CD14-positive monocyte (primary cell): ENCODE results near the gene TMEM120B. TPM values are rescaled to one million over a fixed set of nuclear protein-coding genes. Genes with fewer than 3 reads are reported as not detected.
A peak's percentile ranks its signal among the peaks of the same experiment; 100 is the strongest.

Experiments used
- DNase-seq, 3 donors: peaks; one replicate each; pipeline ENCODE4 v3.0.0-alpha.2; 2011 to 2022
- H2AFZ ChIP-seq: 2 replicates; pipeline ENCODE4 v1.6.0; 2012; ENCODE audit warnings: mild to moderate bottlenecking, low read depth, low read length, inconsistent platforms; ENCODE audit not compliant: insufficient read depth, poor library complexity, severe bottlenecking
- H3K27ac ChIP-seq, 2 donors: 1 replicate in 1 of 2; 2 replicates in 1 of 2; pipeline ENCODE4 v1.5.1; 2012 to 2013; ENCODE audit warnings: low read length in 2 of 2, control low read depth in 1 of 2, inconsistent platforms in 1 of 2, low read depth in 1 of 2, mild to moderate bottlenecking in 1 of 2
- H3K27me3 ChIP-seq, 2 donors: one replicate each; pipeline versions ENCODE4 v1.6.0 to v1.6.1; 2011 to 2013; ENCODE audit warnings: low read length in 2 of 2; ENCODE audit not compliant: control insufficient read depth in 2 of 2, insufficient read depth in 2 of 2
- H3K36me3 ChIP-seq, 2 donors: replicated peaks in 1 of 2; 1 replicate in 1 of 2; 2 replicates in 1 of 2; pipeline versions ENCODE4 v1.5.1 to v1.6.1; 2012 to 2013; ENCODE audit warnings: low read length in 2 of 2, control low read depth in 1 of 2, inconsistent platforms in 1 of 2, mild to moderate bottlenecking in 1 of 2; ENCODE audit not compliant: insufficient read depth in 2 of 2, control insufficient read depth in 1 of 2
- H3K4me1 ChIP-seq, 2 donors: 1 replicate in 1 of 2; 2 replicates in 1 of 2; pipeline versions ENCODE4 v1.5.1 to v1.6.1; 2012 to 2013; ENCODE audit warnings: low read length in 2 of 2, control low read depth in 1 of 2, inconsistent platforms in 1 of 2, mild to moderate bottlenecking in 1 of 2, moderate library complexity in 1 of 2; ENCODE audit not compliant: insufficient read depth in 2 of 2, control insufficient read depth in 1 of 2
- H3K4me2 ChIP-seq: replicated peaks from 2 replicates; pipeline ENCODE3; 2012; ENCODE audit warnings: low read length, moderate library complexity, mild to moderate bottlenecking; ENCODE audit not compliant: poor library complexity, severe bottlenecking; ENCODE audit errors: extremely low read depth
- H3K4me3 ChIP-seq, 3 experiments: fragments of 200-600 bp in 1 of 3; sonication (generic) in 1 of 3; replicated peaks in 1 of 3; 1 replicate in 2 of 3; 2 replicates in 1 of 3; pipeline ENCODE4 v1.5.1; 2011 to 2013; ENCODE audit warnings: low read length in 3 of 3, mild to moderate bottlenecking in 3 of 3, control low read depth in 2 of 3, low read depth in 2 of 3, inconsistent platforms in 1 of 3, moderate library complexity in 1 of 3
- H3K79me2 ChIP-seq: 2 replicates; pipeline ENCODE4 v1.6.0; 2012; ENCODE audit warnings: mild to moderate bottlenecking, control low read depth, inconsistent platforms, low read length, moderate library complexity; ENCODE audit not compliant: insufficient read depth
- H3K9ac ChIP-seq: 2 replicates; pipeline ENCODE4 v1.6.0; 2017; ENCODE audit warnings: low read length, mild to moderate bottlenecking; ENCODE audit not compliant: insufficient read depth, poor library complexity, severe bottlenecking
- H3K9me3 ChIP-seq, 2 donors: replicated peaks in 1 of 2; 1 replicate in 1 of 2; 2 replicates in 1 of 2; pipeline versions ENCODE4 v1.5.1 to v1.6.1; 2012 to 2013; ENCODE audit warnings: low read length in 2 of 2, control low read depth in 1 of 2; ENCODE audit not compliant: control insufficient read depth in 1 of 2, insufficient read depth in 1 of 2
- H4K20me1 ChIP-seq: 2 replicates; pipeline ENCODE4 v1.6.0; 2012; ENCODE audit warnings: mild to moderate bottlenecking, low read length, control low read depth, moderate library complexity; ENCODE audit not compliant: insufficient read depth
- H3K27ac Mint-ChIP-seq, 7 donors: one replicate each; pipeline ENCODE4 v1.8.0; 2020; ENCODE audit warnings: mild to moderate bottlenecking in 7 of 7, mixed read lengths in 7 of 7, moderate library complexity in 6 of 7, inconsistent platforms in 2 of 7
- H3K27me3 Mint-ChIP-seq, 3 donors: one replicate each; pipeline ENCODE4 v1.8.0; 2021 to 2022; ENCODE audit warnings: low read depth in 3 of 3, mild to moderate bottlenecking in 3 of 3, mixed read lengths in 3 of 3, moderate library complexity in 3 of 3, inconsistent platforms in 1 of 3
- H3K36me3 Mint-ChIP-seq, 2 donors: one replicate each; pipeline ENCODE4 v1.8.0; 2020; ENCODE audit warnings: mixed read lengths in 2 of 2, inconsistent platforms in 1 of 2, mild to moderate bottlenecking in 1 of 2
- H3K4me1 Mint-ChIP-seq: one replicate; pipeline ENCODE4 v1.8.0; 2020; ENCODE audit warnings: mild to moderate bottlenecking, mixed read lengths
- H3K4me3 Mint-ChIP-seq, 2 donors: one replicate each; pipeline ENCODE4 v1.8.0; 2020; ENCODE audit warnings: mild to moderate bottlenecking in 2 of 2, mixed read lengths in 2 of 2, moderate library complexity in 1 of 2
- H3K9me3 Mint-ChIP-seq, 7 donors: one replicate each; pipeline ENCODE4 v1.8.0; 2020 to 2022; ENCODE audit warnings: mixed read lengths in 7 of 7, mild to moderate bottlenecking in 6 of 7, moderate library complexity in 6 of 7, inconsistent platforms in 2 of 7
- CTCF ChIP-seq: fragments of 200-600 bp; IDR thresholded peaks from one replicate; pipeline ENCODE4 v1.8.0; 2022; ENCODE audit warnings: antibody characterized with exemption, mild to moderate bottlenecking
- WGBS: methylation state at CpG from one replicate; pipeline ENCODE4 v1.1.5; 2013; ENCODE audit warnings: missing lambda C conversion rate; ENCODE audit not compliant: insufficient coverage; 5-methylcytosine and 5-hydroxymethylcytosine counted together
- intact Hi-C, 2 donors: fragments of 100-400 bp; cut with micrococcal nuclease; formaldehyde crosslinking; loops; one replicate each; pipeline versions ENCODE4 v1.15.0 to v1.15.1; 2023
- polyA plus RNA-seq, 3 donors: library from polyadenylated mRNA; depleted of rRNA in 1 of 3; unstranded in 2 of 3; stranded (reverse) in 1 of 3; fragments of 300-500 nt in 2 of 3; fragments of >200 nt in 1 of 3; fragmentation: Illumina TruSeq in 2 of 3; gene quantifications; 1 replicate in 2 of 3; 2 replicates in 1 of 3; pipeline ENCODE4 v1.2.3, GENCODE V29; 2012 to 2021

Gene TMEM120B
- polyA plus RNA-seq, 3 donors: 0.65 to 2.4 (median 1.1) TPM

GRCh38 chr12:121770813-121771625 lies 58.5 kb downstream of the TMEM120B start:
- H4K20me1 ChIP-seq: no peaks in the 10 kb centered on the region
- H3K9me3 ChIP-seq: no peaks in the 10 kb centered on the region
- no peak overlapping the region for H3K9ac ChIP-seq
- no peaks in the 10 kb centered on the region for H3K36me3 ChIP-seq
- Mint-ChIP-seq H3K9me3 (no peaks in the 10 kb centered on the region), H3K27me3 (no peaks in the 10 kb centered on the region), H3K27ac (no peak overlapping the region), H3K36me3 (no peaks in the 10 kb centered on the region), H3K4me3 (no peak overlapping the region), H3K4me1 (peaks cover 10% of the 10 kb centered on the region)
- 95% methylated on average over 20 of the region's 25 CpGs for WGBS
- H3K4me2 ChIP-seq: no peak overlapping the region
- no peak for DNase-seq
- intact Hi-C loops: loop anchor here in 1 of 2 donors (10.0 kb wide), 1 partner anchor 276 kb away; no protein-coding TSS in a partner anchor
- no peak overlapping the region for H2AFZ ChIP-seq
- H3K27ac ChIP-seq: no peak overlapping the region
- no peak overlapping the region for H3K4me3 ChIP-seq
- H3K79me2 ChIP-seq: no peaks in the 10 kb centered on the region
- TF ChIP-seq CTCF: no peak
- no peaks in the 10 kb centered on the region for H3K27me3 ChIP-seq
- peaks cover 1 to 10% of the 10 kb centered on the region in 2 donors for H3K4me1 ChIP-seq

- TF ChIP-seq CTCF: peak; percentile 93
- no peak overlapping the region for H3K9ac ChIP-seq
- DNase-seq: peak; percentile 57 to 72 (median 68)
- intact Hi-C loops: loop anchor here in 1 of 2 donors (1.0 to 10.0 kb wide), 2 partner anchors 76 to 278 kb away; no protein-coding TSS in a partner anchor
- no peaks in the 10 kb centered on the region for H3K27me3 ChIP-seq
- H3K36me3 ChIP-seq: no peaks in the 10 kb centered on the region
- no peaks in the 10 kb centered on the region for H3K79me2 ChIP-seq
- Mint-ChIP-seq H3K9me3 (no peaks in the 10 kb centered on the region), H3K4me1 (peaks cover 13% of the 10 kb centered on the region), H3K4me3 (no peak overlapping the region), H3K27me3 (peaks cover 0 to 1% (median 0%) of the 10 kb centered on the region in 3 donors), H3K27ac (peak overlapping the region in 1 of 7 donors; percentile 20), H3K36me3 (peaks cover 0 to 2% of the 10 kb centered on the region in 2 donors)
- H3K9me3 ChIP-seq: no peaks in the 10 kb centered on the region
- no peaks in the 10 kb centered on the region for H4K20me1 ChIP-seq
- peak overlapping the region; percentile 11 for H2AFZ ChIP-seq
- 61% methylated on average over 10 of the region's 14 CpGs for WGBS
- H3K4me2 ChIP-seq: no peak overlapping the region
- H3K4me1 ChIP-seq: peaks cover 7 to 16% of the 10 kb centered on the region in 2 donors
- H3K27ac ChIP-seq: no peak overlapping the region
- H3K4me3 ChIP-seq: no peak overlapping the region
Measured at GRCh38 chr12:121773011-121773777, 60.6 kb downstream of the TMEM120B start.
